GM19324 (cell line): ENCODE results near the gene TNFRSF13B.

ENCODE experiments used
- ATAC-seq: cut with Tn5 transposase; IDR thresholded peaks from one replicate; pipeline ENCODE4 v1.9.1; 2021; ENCODE audit warnings: mild to moderate bottlenecking, moderate library complexity; ENCODE audit not compliant: unreplicated experiment, low FRiP score

Gene TNFRSF13B

DNA sequence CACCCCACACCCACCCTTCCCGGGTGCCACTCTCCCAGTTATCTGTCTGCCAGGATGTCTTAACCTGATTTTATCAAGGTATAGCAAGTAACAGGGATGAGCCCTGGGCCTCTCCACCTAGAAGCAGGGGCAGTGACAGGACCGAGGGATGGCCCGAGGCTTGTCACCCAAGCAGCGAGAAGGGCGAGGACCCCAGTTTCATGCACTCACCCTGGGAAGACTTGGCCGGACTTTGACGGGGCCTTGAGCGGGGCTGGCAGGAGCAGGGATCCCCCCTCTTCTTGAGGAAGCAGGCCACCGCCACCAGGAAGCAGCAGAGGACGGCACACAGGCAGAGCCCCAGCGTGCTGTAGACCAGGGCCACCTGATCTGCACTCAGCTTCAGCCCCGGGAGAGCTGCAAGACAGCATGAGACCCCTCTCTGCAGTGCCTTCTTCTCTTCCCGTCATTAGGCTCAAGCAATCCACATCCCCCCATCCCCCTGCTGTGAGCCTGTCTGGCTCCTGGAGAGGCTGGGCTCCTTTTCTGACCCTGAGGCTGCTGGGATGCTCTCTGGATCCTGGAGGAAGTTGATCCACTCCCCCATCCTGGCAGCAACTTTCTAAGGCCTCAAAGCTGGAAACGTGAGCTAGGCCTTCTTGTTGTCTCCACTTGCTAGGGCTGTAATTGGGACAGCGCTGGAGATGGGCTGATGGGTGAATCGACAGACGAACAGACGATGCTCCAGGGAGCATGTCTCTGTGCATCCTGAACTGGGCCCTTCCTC, 31.6 kb downstream of the TNFRSF13B start:
- no peak for ATAC-seq

DNA sequence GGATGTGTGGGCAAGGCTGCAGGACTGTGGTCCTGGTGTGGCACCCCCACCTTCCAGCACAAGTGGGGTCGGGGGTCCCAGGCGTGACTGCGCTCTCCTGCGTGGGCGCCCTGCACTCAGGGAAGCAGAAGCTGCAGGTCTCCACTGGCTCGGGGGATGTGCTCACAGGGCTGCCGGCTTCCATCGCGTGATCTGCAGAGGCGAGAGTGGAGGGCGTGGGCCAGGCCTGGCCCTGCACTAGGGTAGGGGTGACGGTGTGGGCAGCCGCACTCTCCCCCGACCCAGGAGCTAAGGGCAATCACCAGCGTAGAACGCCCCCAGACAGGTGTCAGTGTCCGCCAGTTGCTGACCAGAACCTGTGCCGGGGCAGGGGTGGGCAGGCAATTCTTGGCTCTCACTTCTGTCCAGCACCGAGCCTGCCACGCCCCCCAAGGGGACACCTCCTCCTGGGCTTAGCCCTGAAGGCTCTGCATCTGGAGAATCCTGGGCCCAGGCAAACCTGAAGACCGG, 32.3 kb downstream of the TNFRSF13B start:
- ATAC-seq = no peak

DNA sequence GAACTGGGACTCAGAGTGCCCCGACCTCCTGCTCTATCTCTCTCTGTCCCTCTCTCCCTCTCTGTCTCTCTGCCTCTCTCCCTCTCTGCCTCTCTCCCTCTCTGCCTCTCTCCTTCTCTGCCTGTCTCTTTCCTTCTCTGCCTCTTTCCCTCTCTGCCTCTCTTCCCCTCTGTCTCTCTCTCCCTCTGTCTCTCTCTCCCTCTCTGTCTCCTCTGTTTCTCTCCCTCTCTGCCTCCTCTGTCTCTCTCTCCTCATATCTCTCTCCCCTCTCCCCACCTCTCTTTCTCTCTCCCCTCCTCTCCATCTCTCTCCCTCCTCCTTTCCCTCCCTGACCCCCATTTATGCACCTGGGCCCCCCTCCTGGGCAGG, 32.7 kb downstream of the TNFRSF13B start:
- ATAC-seq = no peak

DNA sequence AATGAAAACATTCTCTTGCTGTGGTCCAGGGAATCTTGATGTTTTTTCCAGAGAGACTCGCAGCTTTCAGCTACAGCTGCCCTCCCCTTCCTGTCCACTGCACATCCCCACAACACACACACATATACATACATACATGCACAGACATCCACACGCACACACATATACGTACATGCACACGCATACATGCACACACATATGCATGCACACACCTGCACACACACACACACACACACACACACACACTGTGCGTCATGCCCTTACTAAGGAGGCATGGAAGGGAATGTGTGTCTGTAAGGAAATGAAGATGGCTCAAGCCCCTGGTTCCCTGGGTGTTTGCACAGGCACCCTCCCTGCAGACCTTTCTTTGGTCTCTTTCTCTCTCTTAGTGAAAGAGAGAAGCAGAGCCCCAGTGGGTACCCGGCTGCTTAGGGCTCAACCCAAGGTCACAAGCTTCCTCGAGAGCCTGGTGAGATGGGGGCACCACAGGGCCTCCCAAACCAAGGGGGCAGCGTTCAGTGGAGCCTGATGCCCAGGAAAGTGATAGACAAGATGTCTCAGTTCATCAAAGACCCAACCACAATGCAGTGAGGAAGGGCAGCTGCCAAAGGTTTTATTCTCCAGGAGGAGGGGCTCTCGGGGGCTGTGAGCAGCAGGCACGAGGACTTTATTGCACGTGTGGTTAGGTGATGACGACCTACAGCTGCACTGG, 33.3 kb downstream of the TNFRSF13B start:
- no peak for ATAC-seq

DNA sequence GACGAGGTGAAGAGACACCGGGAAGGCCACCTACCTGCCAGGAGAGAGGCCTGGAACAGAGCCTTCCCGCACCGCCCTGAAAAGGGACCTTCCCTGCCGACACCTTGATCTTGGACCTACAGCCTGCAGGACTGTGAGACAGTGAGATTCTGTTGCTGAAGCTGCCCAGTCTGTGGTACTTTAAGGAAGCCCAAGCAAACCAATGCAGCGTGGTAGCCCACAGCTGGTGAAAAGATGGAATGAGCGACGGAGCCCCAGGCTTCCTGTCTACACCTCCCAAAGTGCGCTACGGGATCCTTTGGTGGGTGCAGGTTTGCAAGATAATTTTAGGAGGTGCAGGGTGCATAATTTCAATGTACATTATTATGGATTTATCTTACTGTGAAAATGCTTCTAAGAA, 33.9 kb downstream of the TNFRSF13B start:
- ATAC-seq = no peak

DNA sequence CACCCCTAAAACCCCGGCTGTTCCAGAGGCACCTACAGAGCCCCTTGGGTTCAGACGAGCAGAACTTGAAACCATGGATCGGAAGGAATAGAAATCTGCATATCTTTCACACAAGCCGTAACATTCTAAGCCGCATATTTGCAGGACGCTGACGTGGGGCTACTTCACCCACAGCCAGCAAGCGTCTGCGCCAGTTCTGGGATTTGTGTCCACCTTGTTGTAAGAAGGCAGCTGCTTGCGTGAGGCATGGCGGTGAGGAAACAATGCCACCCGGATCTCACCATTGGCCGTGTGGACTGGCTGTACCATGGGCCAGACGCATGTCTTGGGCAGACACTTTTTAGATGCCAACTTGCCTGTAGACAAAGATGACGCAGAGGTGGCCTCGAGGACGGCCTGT, 34.5 kb downstream of the TNFRSF13B start:
- ATAC-seq = no peak

DNA sequence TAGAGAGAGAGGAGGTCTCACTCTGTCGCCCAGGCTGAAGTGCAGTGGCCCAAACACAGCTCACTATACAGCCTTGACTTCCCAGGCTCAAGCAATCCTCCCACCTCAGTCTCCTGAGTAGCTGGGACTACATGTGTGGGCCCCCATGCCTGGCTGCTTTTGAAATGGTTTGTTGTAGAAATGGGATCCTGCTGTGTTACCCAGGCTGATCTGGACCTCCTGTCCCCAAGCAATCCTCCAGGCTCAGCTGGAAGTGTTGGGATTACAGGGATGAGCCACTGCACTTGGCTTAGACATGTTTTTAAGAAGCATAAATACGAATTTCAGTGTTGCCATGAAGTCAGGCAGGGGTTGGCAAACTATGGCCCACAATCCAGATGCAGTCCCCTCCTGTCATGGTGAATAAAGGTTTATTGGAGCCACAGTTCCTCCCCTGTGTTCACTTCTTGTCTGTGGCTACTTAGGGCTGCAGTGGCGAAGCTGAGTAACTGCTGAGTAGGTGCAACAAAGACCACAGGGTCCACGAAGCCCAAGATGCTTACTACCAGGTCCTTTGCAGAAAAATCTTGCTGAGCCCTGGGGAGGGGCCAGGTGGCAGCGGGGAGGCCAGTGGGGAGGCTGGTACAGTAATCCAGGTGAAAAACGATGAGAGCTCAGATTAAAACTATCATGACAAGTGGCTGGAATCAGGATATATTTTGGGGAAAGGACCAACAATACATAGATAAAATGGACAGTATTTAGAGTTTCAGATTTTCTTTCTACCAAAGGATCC, 35.2 kb downstream of the TNFRSF13B start:
- ATAC-seq = no peak

DNA sequence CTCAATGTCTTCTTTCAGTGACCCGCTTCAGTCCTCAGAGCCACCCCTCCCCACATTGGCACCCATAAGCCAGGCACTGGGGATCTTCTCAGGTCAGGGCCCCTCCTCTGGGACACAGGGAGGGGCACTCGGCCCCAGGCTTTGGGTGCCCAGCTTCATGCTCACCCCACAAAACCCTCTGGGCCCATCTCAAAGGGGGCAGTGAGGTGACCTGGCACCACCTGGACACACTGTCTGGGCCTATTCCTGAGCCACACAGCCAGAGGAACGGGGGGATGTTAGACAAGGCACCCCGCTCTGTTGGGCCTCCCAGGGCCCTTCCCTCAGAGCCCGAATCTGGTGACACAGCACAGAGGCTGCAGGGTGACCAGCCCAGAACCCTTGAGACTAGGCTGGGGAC, 36.1 kb downstream of the TNFRSF13B start:
- ATAC-seq = no peak

DNA sequence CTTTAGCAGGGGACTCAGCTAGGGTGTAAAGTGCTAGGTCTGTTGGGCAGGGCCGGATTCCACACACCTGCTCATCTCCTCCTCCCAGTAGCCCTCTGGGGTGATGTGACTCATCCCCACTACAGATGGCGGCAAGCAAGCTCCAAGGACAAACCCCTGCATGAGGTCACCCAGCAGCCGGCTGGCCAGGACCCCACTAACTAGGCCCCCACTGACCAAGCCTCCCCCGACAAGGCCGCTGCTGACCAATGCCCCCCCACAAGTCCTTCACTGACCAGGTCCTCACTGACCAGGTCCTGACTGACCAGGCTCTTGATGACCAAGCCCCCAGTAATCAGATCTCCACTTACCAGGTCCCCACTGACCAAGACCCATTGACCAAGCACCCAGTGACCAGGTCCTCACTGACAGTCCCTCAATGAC, 36.7 kb downstream of the TNFRSF13B start:
- no peak for ATAC-seq

DNA sequence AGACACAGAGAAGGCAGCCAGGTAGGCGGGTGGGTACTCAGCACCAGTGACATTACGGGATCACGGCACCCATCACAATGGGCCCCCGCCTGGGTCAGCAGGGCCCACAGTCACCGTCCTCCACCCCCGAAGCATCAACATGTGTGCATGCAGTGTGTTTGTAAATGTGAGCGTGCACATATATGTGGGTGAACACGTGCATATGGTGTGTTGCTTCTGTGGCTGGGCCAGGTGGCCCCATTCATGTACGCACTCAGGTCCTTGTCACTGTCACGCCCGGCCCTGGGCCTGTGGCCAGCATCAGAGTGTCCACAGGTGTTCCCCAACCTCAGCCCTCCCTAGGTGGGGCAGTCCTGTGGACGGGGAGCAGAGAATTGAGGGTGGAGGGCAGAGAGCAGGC, 37.1 kb downstream of the TNFRSF13B start:
- no peak for ATAC-seq

DNA sequence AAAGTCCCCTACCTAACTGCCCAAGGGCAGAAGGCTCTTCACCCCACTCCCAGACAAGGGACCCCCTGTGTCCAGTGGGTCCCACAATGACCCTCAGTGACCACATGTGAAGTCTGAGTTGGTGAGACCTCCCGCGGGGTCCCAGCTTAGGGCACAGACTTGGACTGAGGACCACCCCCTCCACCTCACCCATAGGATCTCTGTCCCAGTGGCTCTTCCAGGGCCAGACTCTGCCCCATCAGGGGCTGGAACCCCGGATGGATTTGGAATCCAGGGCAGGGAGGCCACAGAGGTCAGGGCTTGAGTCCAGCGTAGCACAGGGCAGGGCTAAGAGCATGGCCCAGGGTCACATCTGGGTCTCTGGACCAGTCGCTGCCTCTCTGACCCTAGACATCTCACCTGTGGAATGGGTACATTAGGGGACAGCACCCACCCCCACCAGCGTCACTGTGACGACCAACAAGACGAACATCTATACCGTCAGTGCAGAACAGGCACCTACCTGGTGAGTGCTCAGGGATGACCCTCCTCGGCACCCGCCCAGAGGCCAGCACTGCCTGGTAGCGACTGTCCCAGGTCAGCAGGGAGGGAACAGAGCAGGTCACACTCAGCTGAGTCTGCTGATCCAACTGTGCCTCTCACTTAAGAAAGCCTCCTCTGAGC, 37.7 kb downstream of the TNFRSF13B start:
- ATAC-seq = no peak

DNA sequence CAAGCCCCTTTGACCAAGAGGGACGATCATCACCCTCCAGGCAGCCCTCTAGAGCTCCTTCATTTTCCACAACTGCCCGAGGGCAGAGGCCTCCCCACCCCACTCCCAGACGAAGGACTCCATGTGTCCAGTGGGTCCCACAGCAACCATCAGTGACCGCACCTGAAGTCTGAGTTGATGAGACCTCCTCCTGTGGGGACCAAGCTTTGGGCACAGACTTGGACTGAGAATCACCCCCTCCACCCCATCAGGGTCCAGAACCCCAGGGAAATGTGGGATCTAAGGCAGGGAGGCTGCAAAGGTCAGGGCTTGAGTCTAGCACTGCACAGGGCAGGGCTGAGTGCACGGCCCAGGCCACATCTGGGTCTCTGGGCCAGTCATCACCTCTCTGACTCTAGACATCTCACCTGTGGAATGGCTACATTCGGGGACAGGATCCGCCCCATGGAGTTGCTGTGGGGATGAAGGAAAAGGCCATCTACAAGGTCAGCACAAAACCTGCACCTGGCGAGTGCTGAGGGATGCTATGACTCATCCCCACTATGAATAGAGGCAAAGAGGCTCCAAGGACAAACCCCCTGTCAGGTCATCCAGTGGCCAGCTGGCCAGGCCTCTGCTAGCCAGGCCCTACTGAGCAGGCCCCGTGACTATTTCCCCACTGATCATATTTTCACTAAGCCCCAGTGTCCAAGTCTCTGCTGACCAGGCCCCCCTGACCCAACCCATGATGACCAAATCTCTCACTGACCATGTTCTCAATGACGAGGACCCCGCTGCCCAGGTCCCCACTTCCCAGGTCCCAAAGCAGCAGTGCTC, 38.4 kb downstream of the TNFRSF13B start:
- ATAC-seq = no peak

DNA sequence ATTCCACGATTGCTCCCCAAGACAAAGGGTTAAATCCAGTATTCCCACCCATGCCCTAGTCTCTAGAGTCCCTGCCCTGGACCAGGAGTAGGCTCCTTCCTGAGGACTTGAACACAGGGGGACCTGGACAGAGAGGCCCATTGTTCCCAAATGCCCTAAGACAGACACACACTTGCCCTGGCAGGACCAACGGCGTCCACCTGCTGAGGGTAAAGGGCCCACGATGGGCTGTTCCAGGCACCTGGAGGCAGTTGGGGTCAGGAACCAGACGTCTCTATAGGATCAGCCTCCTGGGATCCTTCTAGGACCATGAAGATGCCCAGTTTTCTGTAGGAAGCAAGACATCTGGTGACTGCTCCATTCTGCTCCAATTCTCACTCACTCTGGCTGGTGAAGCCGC, 39.3 kb downstream of the TNFRSF13B start:
- no peak for ATAC-seq

DNA sequence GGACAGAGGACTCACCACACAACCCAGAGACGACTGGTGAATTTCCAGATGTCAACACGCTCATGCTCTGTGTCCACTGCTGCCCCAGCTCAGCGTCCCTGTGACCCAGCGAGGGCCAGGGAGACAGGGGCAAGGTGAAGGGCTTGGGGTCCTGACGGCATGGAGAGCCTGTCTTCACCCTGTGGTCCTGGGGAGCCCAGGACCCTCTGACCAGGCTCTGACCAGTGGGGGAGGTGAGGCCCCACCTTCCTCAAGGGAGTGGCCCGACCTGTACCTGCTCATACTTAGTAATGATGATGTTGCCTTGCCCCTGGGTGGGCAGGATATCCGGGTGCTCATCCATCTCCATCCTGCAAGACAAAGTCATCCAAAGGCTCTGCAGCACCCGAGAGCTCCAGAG, 39.8 kb downstream of the TNFRSF13B start:
- ATAC-seq = no peak

DNA sequence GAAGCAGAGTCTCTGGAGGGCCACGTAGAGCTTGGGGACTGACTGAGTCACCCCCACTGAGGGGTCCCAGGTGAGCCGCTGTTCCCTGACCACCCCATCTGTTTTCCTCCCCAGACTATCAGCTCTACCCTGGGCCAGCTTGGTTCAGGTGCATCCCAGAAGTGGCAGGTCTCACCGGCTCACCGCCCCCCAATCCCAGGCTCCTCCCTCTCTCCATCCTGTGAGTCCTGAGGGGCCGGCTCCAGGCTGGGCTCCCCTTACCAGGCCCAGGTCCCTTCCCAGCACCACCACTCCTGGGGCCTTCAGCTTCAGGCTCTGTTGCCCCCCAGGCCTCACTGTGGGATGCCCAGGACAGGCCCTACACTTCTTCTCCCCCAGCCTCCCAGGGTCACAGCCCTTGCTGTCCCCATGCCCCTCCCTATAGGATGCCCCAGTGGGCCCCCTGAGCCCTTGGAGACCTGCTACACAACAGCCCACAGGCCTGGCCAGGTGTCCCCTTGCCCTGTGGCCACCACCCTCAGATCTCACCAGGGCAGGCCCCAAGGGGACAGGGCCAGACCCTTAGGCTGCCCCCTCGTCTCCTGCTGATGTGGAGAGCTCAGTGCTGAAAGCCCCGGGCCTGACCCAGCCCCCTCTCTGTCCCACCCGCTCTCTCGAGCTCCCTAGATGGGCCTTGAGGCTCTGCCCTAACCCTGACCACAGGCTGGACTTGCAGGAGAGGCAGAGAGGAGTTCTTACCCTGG, 40.4 kb downstream of the TNFRSF13B start:
- ATAC-seq = no peak

DNA sequence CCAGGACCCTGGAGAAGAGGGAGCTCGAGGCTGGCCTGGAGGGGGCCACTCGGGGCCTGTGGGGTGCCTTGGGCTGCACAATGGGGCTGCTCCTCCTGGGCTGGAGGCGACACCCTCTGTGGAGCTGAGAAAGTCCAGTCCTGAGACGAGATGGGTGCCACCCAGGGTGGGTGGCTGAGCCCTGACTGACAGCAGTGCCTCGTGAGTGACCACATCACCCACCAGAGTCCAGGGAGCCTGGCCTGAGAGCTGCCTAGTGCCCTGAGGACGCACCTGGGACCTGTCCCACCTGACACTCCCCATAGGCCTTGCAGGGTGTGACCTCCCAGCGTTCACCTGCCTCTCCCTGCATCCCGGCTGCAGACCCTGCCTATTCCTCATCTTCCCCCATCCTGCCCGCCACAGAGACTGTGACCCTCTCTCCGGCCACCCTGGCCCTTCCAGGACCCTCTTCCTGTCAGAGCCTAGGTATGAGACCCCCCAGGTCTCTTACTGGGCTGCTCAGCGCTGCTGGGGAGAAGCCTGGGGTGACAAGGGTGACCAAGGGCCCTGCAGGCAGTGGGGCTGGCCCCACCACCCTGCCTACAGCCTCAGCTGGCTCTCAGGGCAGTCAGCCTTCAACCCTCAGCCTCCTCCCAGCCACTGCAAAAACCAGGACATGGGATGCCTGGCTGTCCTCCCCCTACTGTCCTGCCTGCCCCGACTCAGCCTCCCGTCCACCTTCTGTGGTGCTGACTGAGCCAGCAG, 41.2 kb downstream of the TNFRSF13B start:
- ATAC-seq = no peak

DNA sequence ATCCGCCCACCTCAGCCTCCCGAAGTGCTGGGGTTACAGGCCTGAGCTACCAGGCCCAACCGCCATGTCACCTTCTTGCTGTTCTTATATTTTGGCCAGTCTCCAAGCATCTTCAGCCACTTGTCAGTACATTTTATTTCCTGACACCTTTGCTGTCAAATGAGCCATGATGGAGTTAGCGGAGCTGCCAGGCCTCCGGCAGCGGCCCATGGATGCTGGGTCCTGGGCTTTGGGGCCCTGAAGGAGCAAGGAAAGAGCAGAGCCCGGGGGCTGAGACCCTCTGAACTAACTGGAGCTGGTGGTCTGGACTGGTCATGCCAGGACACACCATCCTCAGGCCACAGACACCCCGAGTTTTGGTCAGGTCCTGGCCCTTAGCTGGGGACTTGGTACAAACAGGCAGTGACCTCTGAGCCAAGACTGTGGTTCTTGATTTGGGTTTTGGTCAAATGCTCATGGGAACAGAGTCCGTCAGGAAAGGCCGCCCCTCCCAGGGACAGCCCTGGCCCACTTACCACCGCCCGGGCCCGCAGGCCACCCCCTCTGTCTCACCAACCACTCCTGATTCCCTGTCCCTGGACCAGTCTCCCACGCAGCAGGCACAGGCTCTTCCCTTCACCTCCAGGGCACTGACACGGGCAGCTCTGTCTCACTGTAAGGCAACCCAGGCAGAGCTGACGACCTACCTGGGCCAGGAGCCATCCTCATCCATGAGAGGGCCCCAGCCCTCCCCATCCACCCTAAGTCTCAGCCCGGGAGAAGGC, 42.0 kb downstream of the TNFRSF13B start:
- no peak for ATAC-seq
